Parathyroid adenoma (tissue), 2 donors: ENCODE data around the gene PHAX.

ENCODE experiments used
- H2AFZ ChIP-seq: fragments of 300-600 bp; sonication (generic); one replicate; pipeline ENCODE4 v1.7.0; 2017; ENCODE audit warnings: antibody characterized with exemption, mild to moderate bottlenecking
- H3K27ac ChIP-seq: fragments of 300-600 bp; sonication (generic); one replicate; pipeline ENCODE4 v1.7.0; 2017
- H3K27me3 ChIP-seq: fragments of 300-600 bp; sonication (generic); one replicate; pipeline ENCODE4 v1.7.0; 2017; ENCODE audit warnings: low read length; ENCODE audit not compliant: control insufficient read depth, insufficient read depth
- H3K36me3 ChIP-seq: fragments of 300-600 bp; sonication (generic); one replicate; pipeline ENCODE4 v1.7.0; 2017; ENCODE audit warnings: low read length; ENCODE audit not compliant: control insufficient read depth, insufficient read depth
- H3K4me1 ChIP-seq: fragments of 300-600 bp; sonication (generic); one replicate; pipeline ENCODE4 v1.7.0; 2017; ENCODE audit warnings: control low read depth
- H3K4me2 ChIP-seq: fragments of 300-600 bp; sonication (generic); one replicate; pipeline ENCODE4 v1.7.0; 2017; ENCODE audit warnings: low read length
- H3K4me3 ChIP-seq: fragments of 300-600 bp; sonication (generic); one replicate; pipeline ENCODE4 v1.7.0; 2017; ENCODE audit warnings: low read depth, low read length
- H3K79me2 ChIP-seq: fragments of 300-600 bp; sonication (generic); one replicate; pipeline ENCODE4 v1.7.0; 2017; ENCODE audit warnings: control low read depth
- H3K9ac ChIP-seq: fragments of 300-600 bp; sonication (generic); one replicate; pipeline ENCODE4 v1.7.0; 2017; ENCODE audit warnings: mild to moderate bottlenecking
- H3K9me3 ChIP-seq: fragments of 300-600 bp; sonication (generic); one replicate; pipeline ENCODE4 v1.7.0; 2017; ENCODE audit warnings: low read length; ENCODE audit not compliant: control insufficient read depth
- TF ChIP-seq, protein P1 (sequence below): fragments of 300-600 bp; sonication (generic); IDR thresholded peaks from one replicate; pipeline ENCODE4 v1.7.0; 2017; ENCODE audit warnings: antibody characterized with exemption, mild to moderate bottlenecking
- donor health status: primary hyperparathyroidism.

PHAX gene

DNA sequence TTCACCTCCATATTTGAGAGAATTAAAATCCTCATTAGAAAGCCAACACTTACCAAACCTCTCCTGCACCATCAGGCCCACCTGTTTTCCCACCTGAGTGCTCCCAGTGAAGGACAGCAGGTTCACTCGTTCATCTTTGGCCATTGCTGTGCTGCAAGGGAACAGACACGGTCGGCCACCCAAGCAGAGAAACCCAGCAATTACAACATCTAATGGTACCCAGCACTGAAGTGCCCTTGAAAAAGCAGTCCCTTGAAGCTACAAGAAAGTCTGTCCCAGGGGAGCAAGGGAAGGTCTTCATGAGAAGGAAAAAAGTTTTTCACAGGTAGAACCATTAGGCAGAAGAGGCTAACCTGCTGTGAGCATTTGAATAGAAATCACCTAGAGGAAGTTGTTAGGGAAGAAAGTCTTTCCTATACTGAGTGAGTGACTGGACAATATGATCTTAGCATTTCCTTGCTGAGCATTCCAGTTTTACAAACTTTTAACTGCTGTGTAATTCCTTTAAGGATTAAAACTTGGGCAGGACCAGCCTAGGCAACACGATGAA is 32.5 kb upstream of the PHAX start:
- Histone ChIP-seq H3K9me3 (no peaks in the 10 kb centered on the region), H3K9ac (no peak overlapping the region), H3K27ac (no peak overlapping the region), H3K4me3 (no peak overlapping the region), H3K27me3 (no peaks in the 10 kb centered on the region), H3K79me2 (no peaks in the 10 kb centered on the region), H3K36me3 (no peaks in the 10 kb centered on the region), H3K4me2 (no peak overlapping the region), H2AFZ (no peak overlapping the region), H3K4me1 (no peaks in the 10 kb centered on the region)
- TF ChIP-seq, protein P1, sequence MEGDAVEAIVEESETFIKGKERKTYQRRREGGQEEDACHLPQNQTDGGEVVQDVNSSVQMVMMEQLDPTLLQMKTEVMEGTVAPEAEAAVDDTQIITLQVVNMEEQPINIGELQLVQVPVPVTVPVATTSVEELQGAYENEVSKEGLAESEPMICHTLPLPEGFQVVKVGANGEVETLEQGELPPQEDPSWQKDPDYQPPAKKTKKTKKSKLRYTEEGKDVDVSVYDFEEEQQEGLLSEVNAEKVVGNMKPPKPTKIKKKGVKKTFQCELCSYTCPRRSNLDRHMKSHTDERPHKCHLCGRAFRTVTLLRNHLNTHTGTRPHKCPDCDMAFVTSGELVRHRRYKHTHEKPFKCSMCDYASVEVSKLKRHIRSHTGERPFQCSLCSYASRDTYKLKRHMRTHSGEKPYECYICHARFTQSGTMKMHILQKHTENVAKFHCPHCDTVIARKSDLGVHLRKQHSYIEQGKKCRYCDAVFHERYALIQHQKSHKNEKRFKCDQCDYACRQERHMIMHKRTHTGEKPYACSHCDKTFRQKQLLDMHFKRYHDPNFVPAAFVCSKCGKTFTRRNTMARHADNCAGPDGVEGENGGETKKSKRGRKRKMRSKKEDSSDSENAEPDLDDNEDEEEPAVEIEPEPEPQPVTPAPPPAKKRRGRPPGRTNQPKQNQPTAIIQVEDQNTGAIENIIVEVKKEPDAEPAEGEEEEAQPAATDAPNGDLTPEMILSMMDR: no peak

DNA sequence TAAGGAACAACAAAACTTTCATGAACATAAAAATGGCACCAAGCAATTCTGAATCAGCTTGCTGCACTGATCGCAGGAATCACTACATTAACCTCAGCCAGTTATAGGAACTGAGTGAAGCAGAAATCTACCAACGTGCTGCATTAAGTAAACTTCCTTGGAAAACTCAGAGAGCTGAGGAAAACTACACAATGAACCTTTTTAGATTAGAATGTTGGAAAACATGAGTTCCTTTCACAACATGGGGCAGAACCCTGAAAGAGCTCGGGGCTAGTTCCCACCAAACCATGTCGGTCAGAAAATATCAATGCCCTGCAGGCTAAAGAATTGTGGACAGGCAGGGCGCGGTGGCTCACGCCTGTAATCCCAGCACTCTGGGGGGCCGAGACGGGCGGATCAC is 25.1 kb upstream of the PHAX start:
- Histone ChIP-seq H3K9me3 (no peaks in the 10 kb centered on the region), H3K4me2 (no peak overlapping the region), H3K4me3 (no peak overlapping the region), H3K4me1 (no peaks in the 10 kb centered on the region), H3K79me2 (no peaks in the 10 kb centered on the region), H3K27me3 (no peaks in the 10 kb centered on the region), H3K27ac (no peak overlapping the region), H3K9ac (no peak overlapping the region), H3K36me3 (no peaks in the 10 kb centered on the region), H2AFZ (no peak overlapping the region)
- TF ChIP-seq, protein P1: no peak

DNA sequence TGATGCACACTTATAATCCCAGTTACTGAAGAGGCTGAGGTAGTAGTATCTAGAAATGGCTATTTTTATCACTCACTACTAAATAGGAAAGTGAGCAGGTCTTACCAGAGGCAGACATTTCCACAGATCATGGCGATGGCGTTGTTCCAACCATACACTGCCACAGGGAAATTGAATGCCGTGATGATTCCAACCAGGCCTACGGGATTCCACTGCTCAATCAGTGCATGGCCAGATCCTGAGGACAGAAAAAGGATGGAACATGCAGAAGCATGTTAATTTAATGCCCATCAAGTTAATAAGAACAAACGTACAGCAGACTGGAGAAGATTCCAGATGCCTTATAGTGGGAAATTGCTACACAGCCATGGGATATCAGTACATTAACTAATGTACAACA is 23.8 kb upstream of the PHAX start:
- no peak overlapping the region for H3K4me3 ChIP-seq
- no peaks in the 10 kb centered on the region for H3K27me3 ChIP-seq
- H3K9ac ChIP-seq: no peak overlapping the region
- no peaks in the 10 kb centered on the region for H3K36me3 ChIP-seq
- no peaks in the 10 kb centered on the region for H3K4me1 ChIP-seq
- H3K27ac ChIP-seq: no peak overlapping the region
- no peaks in the 10 kb centered on the region for H3K79me2 ChIP-seq
- no peak overlapping the region for H3K4me2 ChIP-seq
- no peak overlapping the region for H2AFZ ChIP-seq
- H3K9me3 ChIP-seq: no peaks in the 10 kb centered on the region
- TF ChIP-seq, protein P1: no peak

DNA sequence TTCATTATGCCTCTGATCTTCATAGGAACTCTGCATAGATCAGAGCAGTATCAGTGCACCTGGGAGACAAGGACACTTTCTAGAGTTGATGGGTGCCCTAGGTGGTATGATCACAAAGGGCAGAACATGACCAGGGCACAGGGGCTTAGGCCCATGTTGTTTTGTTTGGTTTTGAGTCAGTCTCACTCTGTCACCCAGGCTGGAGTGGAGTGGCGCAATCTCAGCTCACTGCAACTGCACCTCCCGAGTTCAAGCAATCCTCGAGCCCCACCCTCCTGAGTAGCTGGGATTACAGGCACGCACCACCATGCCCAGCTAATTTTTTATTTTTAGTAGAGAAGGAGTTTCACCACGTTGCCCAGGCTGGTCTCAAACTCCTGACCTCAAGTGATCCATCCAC is 23.3 kb upstream of the PHAX start:
- Histone ChIP-seq H3K36me3 (no peaks in the 10 kb centered on the region), H3K4me1 (no peaks in the 10 kb centered on the region), H3K27ac (no peak overlapping the region), H3K9me3 (no peaks in the 10 kb centered on the region), H3K4me3 (no peak overlapping the region), H3K79me2 (no peaks in the 10 kb centered on the region), H3K4me2 (no peak overlapping the region), H3K27me3 (no peaks in the 10 kb centered on the region), H3K9ac (no peak overlapping the region), H2AFZ (no peak overlapping the region)
- TF ChIP-seq, protein P1: no peak

DNA sequence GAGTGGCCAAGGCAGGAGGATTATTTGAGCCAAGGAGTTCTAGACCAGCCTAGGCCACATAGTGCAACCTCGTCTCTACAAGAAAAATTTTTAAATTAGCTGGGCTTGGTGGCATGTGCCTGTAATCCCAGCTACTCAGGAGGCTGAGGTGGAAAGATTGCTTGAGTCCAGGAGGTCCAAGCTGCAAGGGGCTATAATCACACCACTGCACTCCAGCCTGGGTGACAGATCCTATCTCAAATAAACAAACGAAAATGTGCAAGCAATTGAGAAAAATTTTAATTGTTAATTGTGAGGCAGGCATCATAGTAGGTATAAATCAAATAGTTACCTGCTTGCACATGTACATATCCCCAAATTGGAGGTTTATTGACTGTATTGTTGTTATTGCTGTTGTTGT is 21.0 kb upstream of the PHAX start:
- TF ChIP-seq, protein P1: no peak
- H3K36me3 ChIP-seq: no peaks in the 10 kb centered on the region
- no peak overlapping the region for H3K4me3 ChIP-seq

More for the DNA sequence above, 21.0 kb upstream of the PHAX start:
- H2AFZ ChIP-seq: no peak overlapping the region
- no peak overlapping the region for H3K27ac ChIP-seq
- no peaks in the 10 kb centered on the region for H3K4me1 ChIP-seq
- no peak overlapping the region for H3K9ac ChIP-seq
- no peaks in the 10 kb centered on the region for H3K27me3 ChIP-seq
- no peaks in the 10 kb centered on the region for H3K79me2 ChIP-seq
- no peak overlapping the region for H3K4me2 ChIP-seq
- no peaks in the 10 kb centered on the region for H3K9me3 ChIP-seq
